NCI-H2081 treated with DMSO at 0.1 percent for 48 hours (cell line): Measurements from ENCODE around the gene ZP4.

Experiments used
- DNase-seq: peaks from one replicate; lab custom pipeline; 2025; lab: John Stamatoyannopoulos, UW

The ZP4 gene, protein sequence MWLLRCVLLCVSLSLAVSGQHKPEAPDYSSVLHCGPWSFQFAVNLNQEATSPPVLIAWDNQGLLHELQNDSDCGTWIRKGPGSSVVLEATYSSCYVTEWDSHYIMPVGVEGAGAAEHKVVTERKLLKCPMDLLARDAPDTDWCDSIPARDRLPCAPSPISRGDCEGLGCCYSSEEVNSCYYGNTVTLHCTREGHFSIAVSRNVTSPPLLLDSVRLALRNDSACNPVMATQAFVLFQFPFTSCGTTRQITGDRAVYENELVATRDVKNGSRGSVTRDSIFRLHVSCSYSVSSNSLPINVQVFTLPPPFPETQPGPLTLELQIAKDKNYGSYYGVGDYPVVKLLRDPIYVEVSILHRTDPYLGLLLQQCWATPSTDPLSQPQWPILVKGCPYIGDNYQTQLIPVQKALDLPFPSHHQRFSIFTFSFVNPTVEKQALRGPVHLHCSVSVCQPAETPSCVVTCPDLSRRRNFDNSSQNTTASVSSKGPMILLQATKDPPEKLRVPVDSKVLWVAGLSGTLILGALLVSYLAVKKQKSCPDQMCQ

DNA sequence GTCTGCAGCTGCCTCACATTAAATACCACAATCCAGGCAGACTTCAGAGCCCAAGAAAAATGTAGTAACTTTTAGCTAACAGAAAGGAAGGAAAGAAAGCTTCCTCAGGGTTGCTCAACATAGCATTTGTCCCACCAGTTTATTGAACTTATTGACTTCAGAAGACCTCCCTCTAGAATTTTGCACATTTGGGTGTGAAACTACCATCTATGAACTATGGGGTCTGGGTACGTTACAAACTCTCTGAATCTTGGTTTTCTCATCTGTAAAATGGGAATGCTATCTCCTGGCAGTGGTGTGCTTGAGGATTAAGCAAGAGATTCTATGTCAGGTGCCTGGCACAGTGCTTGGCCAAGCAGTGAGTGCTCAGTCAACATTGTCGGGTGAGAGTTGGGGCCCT, at the start of gene ZP4:
ZP4 (minus strand) TSS at position 101 of the 400 bp plus-strand sequence. CDS start 287 bp downstream, outside the sequence.
- no peak for DNase-seq

DNA sequence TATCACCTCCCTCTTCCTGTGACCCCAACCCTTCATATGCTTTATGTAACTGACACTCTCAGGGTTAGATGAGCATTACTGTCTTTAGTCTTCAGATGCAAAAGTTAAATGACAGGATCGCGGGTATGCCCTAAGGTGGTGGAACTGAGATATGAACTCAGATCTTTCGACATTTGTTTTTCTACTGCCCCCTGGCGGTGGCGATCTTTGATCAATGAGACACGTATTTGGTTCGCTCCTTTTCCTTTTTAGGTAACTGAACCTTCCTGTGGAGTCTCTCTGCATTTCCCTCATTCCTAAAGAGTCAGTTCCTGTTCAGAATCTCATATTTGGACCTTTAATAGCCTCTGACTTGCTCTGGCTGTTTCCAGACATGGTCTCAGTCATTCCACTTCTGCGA, 47.8 kb upstream of the ZP4 start:
- no peak for DNase-seq

DNA sequence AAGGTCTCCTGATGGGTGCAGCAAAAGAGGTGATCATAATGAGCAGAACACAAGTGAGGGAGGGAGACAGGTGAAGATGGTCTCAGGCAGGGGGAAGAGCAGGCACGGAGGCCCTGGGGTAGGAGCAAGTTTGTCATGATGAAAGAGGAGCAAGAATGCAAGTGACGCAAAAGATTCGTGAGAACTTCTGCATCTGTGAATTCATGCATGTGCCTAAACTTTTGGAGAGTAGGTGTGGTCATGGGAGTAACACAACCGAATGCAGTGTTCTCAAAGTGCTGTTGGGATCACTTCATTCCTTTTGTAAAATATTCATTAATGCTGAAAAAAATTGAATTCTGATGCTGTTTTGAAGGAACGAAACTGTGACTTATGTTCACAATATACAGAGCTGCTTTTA, 47.3 kb upstream of the ZP4 start:
- no peak for DNase-seq

DNA sequence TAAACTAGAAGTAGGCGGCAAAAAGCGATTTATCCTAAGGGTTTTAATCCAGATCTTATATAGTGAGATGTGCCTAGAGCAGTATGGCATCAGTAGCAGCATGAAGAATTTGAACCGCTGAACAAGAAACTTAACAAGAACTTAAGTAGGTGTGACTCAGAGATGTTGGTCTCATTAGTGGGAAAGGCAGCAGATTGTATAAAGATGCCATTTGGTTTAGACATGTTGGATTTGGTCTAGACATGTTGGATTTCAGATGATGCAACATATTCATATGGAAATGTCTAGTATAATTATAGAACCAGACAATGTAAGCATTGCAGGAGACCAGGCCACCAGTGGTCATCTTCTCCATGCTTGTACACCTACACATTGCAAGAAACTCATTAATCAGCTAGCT, 42.1 kb upstream of the ZP4 start:
- DNase-seq = no peak

DNA sequence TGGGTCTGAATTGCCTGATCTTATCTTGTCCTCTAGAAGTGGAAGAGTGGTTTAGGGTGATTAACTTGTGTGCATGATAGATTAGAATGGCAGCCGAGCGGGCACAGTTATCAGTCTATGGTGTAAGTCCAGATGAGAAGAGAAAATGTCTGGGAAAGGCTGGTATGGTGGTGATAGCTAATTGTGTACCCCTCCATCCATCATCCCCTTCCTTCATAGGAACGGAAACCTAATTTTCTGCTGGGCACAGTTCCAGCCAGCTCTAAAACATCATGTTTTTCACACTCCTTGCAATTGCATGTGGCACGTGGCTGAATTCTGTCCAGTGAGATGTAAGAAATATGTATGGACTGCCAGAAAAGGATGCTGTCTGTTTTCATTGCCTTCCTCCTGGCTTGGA, 40.9 kb upstream of the ZP4 start:
- no peak for DNase-seq

DNA sequence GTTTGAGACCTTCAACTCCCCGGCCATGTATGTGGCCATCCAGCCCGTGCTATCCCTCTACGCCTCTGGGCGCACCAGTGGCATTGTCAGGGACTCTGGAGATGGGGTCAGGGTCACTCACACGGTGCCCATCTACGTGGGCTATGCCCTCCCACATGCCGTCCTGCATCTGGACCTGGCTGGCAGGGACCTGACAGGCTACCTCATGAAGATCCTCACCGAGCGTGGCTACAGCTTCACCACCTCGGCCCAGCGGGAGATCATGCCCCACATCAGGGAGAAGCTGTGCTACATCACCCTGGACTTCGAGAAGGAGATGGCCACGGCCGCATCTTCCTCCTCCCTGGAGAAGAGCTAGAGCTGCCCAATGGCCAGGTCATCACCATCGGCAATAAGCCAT, 36.5 kb upstream of the ZP4 start:
- DNase-seq = no peak

DNA sequence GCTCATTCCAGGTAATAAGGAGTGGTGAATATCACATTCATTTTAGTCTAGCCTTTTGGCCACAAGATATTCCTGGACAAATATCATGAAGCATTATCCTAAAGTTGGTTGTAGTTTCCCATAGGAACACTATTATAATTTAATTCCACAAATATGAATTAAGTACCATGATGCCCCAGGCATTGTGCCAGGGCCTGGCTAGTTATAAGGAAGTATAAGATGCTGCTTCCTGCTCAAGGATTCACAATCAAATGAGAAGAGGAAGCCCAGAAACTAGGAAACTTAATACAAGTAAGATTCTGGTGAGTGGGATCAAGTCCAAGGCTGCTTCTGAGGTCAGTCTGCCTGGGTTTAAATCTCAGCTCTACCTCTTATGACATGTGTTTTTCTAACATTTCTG, 30.6 kb upstream of the ZP4 start:
- DNase-seq = no peak

DNA sequence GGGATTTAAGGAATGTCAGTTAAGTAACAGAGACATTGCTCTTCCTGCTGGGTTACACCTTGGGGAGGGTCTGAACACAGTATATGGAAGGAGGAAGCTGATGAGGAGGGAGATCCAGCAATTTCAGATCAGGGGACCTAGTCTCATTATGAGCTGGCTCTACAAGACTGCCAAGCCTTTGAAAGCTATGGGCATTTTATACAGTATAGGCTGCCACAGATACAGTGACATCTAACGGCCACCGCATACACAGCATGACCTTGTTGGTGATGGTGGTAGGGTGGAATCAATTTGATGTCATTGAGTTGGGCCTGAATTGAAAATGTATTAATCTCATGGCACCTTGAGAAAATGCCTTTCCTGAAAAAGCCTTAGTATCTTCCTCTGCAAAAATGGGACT, 22.6 kb upstream of the ZP4 start:
- DNase-seq = no peak

DNA sequence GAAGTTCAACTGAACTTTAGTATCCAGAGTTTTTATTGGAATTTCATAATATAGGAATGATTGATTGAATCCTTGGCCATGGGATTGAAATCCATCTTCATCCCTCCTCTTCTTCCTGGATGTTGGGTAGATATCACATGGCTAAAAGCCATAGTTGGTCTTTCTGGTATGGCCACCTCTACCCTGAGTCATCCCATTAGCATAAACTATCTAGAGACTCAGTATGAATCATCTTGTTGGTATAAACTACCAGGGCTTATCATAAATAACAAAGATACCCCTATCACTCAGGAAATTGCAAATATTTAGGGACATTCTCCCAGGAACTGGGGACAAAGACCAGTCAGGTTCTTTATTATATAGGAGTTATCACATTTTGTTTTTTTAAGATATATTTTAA, 21.2 kb upstream of the ZP4 start:
- no peak for DNase-seq

DNA sequence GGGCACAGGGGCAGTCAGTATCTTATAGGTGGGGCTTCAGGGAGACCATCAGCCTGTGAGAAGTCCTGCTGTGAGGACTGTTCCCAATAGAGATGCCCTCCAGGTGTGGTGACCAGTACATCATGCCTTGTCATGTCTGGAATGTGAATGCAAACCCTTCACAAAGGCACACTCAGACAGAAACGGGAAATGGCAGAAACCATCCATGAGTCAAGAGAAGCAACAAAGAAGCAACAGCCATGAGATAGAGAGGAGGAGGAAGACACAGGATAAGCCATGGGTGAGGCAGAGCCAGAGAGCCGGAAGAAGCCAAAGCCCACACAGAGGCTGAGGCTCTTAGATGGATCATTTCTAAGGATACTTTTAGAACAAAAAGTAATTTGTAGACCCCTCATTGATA, 20.1 kb upstream of the ZP4 start:
- no peak for DNase-seq

DNA sequence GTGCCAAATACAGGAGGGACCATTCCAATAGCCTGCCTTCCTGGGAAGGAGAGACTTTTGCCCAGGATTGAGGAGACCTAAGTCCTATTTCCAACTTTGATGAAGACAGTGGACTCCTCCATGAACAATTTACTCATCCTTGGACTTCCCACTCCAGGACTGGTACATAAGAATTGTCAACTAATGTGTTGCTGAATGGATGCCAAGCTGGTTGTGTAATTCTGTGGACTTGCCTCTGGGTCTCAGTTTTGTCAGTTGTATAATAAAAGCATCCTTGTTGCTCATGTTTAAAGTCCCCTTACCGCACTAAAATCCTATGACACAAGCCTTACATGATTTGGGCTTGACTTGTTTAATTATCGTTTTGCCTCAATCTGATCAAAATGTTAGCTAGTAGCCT, 13.2 kb upstream of the ZP4 start:
- no peak for DNase-seq

DNA sequence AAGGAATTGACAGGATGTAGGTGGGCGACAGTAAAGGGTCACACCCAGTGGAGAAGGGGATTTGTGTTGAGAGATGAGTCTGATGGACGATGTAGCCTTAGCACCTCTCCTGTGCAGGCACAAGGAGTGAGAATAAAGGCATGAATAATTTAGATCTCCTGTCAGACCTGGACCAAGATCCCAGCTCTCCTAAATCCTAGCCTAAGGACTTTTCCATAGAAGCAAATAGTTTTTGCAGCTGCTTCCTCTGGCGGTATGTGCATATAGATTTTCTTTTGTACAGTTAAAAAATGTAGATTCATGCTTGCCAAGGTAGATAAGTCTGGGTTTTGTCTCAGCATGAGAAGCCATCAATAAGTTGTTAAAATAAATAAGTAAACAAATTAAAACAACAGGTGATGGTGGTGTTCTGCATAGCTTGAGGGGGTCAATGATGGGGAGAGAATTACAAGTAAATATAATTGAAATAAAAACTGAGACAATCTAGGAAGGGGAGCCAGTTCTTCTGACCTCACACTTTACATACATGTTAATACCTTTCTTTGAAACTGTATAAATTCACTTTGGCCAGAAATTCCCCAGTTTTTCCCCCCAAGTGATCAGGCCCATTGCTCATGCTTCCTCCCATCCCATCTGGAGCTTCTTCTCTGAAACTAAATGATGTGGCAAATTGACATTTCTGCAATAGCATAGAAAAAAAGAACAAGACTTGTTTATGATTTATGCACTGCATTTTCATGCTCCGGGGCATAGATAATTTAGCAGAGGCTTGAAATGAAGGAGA, 12.4 kb upstream of the ZP4 start:
- no peak for DNase-seq

DNA sequence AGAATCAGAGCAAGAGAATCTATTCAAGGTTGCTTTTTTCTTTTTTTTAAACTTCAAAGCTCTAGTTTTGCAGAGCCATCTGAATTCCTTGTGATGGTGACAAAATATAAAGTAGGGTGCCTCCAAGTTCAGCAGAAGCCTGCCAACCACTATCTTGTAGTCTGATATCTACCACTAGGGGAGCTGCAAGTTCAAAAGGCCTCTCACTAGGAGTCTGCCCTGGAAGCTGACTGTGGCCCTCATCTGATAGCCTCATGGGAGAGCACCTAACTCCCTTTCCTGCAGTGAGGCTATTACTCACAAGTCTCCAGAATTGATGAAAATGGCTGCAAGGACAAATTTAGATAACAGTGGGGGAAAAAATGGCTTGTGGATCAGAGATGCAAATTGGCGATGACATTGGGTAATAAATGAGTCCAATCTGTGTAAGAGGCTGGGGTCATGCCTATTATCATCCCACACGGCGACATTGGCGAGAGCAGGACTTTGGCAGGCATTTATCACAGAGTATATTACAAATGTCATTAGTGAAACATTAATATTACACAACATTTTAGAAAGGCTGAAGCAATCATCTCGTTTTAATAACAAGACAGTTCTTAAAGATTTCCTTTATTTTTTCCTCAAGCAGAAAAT, 10.7 kb upstream of the ZP4 start:
- no peak for DNase-seq

DNA sequence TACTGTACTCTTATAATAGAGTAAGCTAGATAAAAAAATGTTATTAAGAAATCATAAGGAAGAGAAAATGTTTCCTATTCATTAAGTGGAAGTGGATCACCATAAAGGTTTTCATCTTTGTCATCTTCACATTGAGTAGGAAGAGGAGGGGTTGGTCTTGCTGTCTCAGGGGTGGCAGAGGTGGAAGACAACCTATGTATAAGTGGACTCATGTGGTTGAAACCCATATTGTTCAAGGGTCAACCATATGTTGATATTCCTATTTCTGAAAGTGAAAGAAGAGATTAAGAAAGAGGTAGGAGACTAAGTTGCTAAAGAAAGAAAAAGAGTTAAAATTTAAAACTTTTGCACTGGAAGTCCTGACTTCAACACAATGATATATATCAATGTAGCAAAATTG, 4.9 kb upstream of the ZP4 start:
- no peak for DNase-seq

DNA sequence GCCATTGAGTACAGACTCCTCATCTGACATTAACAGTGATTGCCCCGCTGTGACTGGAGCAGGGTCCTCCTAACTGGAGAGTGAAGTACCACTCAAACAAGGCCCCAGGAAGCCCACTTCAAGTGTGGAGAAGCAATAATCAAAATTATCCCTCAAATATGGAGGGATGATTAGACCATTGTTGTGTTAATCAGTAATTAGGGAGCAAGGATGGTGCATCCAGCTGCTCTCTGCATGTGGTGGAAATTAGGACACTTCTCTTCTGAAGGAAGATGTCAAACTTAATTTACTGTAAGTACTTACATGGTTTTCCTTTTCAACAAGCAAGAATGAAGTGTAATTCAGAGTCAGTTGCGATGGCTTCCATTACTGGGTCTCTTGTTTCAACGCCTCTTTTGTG, 3.4 kb upstream of the ZP4 start:
- DNase-seq = no peak

DNA sequence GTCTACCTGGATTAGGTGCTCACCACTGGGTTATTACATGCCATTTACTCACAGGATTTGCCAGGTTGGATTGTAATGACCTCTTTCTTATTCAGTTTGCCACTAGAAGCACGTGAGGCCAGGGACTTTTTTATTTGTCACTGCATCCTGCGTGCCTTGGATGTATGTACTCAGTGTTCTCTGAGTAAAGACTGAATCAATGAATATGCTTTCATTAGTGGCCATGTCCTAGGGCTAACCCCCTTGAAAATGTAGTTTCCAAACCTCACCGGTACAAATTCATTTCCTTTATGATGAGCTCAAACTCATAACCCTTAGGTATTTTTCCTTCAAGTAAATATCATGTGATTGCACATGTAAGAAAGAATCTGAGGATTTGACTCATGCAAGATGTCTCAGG, 1.3 kb upstream of the ZP4 start:
- no peak for DNase-seq

DNA sequence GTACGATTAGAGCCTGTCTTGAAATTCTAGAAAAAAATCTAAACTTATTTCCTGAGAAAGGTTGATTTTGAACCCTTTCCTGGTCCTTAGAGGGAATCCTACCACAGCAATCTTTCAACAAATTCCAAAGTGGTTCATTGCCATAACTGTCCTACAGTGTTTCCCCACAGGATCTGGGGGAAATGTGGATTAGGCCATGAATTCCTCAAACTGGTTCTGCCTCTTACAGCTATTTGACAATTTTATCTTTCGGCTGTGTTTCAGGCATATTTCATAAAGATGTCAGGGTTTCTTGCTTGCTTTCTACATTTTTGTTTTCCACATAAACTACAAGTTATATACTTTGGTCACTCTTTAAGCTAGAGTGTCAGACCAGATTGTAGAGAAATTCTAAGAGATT, 544 bp upstream of the ZP4 start:
- no peak for DNase-seq

DNA sequence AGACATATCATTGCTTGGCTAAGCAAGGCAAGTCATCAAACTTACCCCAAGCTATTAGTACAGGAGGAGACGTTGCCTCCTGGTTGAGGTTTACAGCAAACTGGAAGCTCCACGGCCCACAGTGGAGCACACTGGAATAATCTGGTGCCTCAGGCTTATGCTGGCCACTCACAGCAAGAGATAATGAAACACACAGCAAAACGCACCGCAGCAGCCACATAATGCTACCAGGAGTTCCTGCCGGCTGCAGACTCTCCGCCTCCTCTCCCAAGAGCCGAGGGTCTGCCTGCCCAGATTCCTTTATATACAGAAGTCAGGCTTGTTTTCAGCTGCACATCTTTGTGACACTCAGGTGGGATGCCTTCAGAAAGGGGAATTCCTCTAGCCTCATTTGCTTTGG, 306 bp downstream of the ZP4 start:
- DNase-seq = no peak

DNA sequence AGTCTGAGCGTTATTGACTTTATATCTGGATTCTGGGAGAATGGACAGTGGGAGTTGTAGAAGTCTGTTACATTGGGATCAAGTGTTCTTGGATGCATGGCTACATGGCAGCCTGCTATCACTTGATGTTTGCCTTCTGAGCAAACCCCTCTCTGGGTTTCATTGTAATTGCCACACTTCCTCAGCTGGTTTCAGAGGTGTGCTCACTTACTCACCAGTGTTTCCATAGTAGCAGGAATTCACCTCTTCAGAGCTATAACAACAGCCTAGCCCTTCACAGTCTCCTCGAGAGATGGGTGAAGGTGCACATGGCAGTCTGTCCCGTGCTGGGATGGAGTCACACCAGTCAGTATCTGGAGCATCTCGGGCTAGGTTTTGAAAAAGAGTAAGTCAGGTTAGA, 2.6 kb downstream of the ZP4 start:
- DNase-seq = no peak

DNA sequence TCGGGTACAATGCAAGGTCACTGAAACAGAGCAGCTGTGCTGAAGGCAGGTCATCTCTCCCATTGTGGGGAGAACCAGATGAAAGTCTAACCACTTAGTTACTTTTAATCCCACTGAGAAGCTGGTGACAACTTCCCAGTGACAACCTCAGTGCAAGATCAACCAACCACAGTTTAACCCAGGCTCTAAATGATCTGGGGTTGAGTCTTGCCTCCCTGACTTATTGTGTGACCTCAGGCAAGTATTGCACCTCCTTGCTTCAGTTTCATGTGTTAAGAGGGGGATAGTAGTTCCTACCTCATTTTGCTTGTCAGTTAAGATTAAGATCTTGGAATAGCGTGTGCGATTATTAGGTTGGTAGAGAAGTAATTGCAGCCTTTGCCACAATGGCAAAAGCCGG, 3.2 kb downstream of the ZP4 start:
- DNase-seq = no peak

DNA sequence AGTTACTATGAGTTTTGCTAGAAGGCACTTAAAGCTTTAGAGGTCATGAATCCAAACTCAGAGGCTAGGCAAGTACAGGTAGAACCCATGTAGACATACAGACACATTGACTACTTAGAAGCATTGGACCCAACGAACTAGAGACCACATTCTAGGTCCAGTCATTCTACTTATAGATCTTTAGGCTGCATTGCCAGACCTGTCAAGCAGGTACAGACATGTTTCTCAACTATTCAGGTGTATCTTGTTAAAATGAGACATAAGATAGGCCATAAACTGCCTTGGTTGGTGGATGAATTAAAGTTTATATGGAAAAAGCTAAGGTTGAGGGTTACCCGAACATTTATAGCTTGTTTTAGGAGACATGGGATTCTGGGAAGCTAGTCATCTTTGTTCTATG, 6.5 kb downstream of the ZP4 start:
- DNase-seq = no peak

DNA sequence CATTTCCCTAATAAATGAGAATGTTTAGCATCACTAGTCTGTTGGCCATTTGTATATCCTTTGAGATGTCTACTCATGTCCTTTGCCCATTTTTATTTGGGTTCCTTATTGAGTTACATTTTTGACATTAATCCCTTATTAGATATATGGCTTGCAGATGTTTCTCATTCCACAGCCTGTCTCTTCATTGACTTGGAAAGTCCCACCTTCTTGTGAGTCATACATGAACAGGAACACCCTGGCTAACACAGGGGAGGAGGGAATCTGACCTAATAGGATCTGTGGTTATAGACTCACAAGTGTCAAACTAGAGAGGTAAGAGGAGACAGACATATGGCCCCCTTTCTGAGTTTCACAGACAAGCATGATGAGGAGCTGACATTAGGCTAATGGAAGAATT, 11.5 kb downstream of the ZP4 start:
- DNase-seq = no peak

DNA sequence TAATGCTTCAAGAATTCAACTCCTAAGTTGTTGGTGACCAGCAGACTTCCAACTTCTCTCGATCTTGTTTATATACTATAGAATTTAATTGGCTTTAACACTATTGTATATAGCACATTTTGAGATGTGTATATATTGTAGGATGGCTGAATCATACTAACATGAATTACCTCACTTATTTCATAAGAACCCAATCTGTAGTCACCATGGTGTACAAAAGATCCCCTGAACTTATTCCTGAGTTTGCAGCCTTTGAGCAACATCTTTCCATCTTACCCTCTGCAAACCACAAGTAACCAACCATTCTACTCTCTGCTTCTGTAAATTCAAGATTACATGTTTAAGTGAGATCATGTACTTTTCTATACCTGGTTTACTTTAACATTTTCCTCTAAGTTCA, 12.3 kb downstream of the ZP4 start:
- no peak for DNase-seq
